AML-193 (cell line): ENCODE measurements around the gene CACNG3.
"Not testable (repeated sequence)": the region's sequence is repeated elsewhere in the genome, so short reads cannot be mapped to it uniquely, and the experiment has no call there.

Source experiments
- DNase-seq, 2 experiments: peaks; one replicate each; lab custom pipeline; 2025; lab: John Stamatoyannopoulos, UW

Gene CACNG3

GRCh38 chr16:24279982-24280515 lies 23.9 kb downstream of the CACNG3 start:
- no peak for DNase-seq

DNA sequence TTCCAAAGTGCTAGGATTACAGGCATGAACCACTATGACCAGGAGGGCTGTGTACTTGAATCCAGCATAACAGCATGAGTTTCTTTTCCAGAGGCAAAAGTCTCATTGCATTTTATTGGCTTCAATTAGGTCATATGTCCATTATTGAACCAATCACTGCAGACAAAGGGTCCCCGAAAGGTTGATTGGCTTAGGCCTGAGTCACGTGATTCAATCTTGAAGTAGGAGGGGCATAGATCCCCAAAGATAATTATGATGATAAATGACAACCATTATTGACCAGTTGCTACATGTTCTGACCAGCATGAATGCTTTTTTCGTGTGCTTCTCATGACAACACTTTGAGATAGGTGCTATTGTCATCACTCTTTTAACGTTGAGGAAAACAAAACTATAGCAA lies 25.3 kb downstream of the CACNG3 start:
- DNase-seq = no peak

DNA sequence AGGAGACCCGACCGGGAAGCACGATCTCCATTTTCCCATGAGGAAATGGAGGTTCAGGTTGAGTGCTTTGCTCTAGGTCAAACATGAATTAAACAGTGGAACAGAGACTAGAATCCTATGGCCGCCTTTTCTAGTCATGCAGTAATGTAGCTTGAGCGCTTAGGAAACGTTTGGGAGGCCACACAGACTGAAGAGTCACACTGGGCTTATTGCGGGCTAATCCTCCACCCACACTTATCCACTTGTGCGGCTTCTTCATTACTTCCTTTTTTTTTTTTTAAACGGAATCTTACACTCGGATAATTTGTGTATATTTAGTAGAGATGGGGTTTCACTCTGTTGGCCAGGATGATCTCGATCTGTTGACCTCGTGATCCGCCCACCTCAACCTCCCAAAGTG lies 26.0 kb downstream of the CACNG3 start:
- no peak for DNase-seq

DNA sequence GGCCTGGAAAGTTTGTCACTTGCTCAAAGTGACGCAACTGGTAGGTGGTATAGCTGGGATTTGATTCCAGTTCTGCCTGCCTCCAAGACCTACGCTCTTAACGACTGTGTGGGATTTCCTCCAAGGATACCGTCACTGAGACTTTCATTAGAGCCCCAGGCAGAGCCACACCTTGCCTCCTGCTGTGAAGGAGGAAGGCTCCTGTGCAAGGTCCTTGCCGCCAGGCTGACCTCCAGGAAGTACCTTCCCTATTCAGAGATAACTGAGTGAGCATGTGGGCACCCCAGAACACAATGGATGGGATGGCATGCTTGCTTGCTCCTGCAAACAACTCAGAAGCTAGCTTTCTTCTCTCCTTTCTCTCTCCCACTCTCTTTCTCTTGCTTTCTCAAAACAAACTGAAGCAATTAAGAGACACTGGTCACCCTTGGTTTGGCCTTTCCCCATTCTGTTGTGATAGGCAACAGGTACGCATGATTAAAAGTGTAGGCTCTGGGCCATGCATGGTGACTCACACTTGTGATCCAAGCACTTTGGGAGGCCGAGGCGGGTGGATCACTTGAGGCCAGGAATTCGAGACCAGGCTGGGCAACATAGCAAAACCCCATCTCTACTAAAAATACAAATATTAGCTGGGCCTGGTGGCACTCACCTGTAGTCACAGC lies 30.7 kb downstream of the CACNG3 start:
- DNase-seq = no peak

DNA sequence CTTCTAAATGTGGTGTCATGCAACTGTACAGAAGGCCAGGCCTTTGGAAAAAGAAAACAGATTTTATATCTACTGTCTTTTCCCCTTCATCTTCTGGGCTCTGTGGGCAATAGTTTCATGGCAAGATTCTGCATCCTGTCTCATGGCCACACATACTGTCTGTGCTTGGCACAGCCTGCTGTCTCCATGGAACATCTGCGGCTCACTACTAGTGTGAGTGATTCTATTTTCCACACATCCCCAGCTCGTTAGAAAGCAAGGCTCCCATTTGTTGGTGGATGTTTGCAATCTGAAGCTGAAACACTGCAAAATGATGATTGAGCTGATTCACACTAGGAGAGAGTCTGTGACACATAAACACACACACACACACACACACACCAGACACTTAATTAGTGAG lies 32.4 kb downstream of the CACNG3 start:
- no peak for DNase-seq

GRCh38 chr16:24289166-24289700 lies 33.1 kb downstream of the CACNG3 start:
- no peak for DNase-seq

DNA sequence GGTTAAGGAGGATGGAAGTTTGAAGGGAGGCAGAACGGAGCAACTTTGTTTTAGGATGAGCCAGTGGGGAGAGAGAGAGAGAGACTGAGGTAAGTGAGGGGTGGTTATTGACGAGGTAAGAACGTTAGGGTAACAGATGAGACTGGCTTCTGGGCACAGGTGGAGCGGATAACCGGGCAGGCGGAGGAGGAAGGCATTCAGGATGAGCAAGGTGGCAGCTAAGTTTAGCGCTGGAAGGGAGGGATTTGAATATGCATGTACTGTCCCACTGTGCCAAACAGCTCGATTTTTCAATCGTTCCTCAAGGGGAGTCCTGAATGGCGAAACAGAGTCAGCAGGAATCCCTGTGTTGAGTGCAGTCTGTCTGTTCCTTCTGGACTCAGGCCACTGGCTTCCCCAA lies 35.8 kb downstream of the CACNG3 start:
- DNase-seq = no peak

DNA sequence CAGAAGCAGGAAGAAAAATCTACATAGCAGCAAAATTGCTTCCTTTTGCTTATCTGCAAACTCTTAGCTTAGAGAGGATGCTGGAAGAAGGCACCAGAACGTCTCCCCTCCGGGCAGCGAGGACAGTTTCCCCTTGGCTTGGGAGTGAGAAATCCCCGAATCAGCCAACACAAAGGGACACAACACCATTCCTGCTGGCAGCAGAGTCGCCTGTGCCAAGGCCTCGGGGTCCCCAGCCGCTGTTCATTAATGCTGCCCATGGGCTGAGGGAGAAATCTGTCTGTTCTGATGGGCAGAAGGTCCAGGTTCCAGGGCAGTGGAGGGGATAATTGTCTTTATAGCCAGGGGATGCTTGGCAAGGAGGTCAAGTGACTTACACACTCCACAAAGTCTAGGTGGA lies 38.0 kb downstream of the CACNG3 start:
- no peak for DNase-seq

- DNase-seq = no peak
These were observed 41.2 kb downstream of the CACNG3 start for GRCh38 chr16:24297375-24297774.

DNA sequence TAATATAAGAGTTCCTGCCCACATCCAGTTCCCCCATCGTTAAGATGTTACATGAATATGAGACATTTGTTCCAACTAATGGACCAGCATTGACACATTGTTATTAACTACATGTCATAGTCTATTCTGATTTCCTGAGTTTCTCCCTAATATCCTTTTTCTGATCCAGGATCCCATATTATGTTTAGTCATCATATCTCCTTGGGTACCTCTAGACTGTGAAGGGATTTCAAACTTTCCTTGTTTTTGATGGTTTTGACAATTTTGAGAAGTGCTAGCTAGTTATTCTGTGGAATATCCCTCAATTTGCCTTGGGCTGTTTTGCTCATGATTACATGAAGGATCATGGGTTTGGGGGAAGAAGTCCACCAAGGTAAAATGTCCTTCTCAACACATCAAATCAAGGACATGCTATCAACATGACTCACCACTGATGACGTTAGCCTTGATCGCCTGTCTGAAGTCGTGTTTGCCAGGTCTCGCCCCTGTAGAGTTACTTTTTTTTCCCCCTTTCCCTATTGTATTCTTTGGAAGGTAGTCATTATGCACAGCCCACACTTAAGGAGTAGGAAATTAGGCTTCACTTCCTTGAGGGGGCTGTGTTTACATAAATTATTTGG lies 42.5 kb downstream of the CACNG3 start:
- no peak for DNase-seq

DNA sequence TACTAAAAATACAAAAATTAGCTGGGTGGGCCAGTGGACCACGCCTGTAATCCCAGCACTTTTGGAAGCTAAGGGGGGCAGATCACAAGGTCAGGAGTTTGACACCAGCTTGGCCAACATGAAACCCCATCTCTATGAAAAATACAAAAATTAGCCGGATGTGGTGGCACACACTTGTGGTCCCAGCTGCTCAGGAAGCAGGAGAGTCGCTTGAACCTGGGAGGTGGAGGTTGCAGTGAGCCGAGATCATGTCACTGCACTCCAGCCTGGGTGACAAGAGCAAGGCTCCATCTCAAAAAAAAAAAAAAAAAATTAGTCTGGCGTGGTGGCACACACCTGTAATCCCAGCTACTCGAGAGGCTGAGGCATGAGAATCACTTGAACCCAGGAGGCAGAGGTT lies 44.6 kb downstream of the CACNG3 start:
- not testable (repeated sequence) for DNase-seq

GRCh38 chr16:24302636-24303035 lies 46.5 kb downstream of the CACNG3 start:
- DNase-seq = no peak

DNA sequence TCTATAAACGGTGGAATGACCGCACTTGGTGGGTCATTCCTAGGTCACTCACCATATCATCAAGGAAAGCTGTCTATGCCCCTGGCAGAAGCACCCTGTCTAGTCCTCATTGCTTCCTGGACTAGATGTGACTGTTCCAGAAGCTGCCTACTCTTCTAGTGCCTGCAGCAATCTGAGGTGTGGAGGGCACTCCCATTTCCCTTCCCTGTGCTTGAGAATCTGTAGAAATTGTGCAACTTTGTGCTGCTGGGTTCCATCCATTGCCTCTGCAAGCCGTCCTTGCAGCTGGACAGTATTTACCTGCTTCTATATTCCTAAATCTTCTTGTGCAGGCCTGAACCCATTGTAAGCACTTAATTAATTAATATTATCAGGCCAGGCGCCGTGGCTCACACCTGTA lies 52.1 kb downstream of the CACNG3 start:
- no peak for DNase-seq

GRCh38 chr16:24309258-24310142 lies 53.4 kb downstream of the CACNG3 start:
- DNase-seq = no peak

- DNase-seq = no peak
These were observed 59.2 kb downstream of the CACNG3 start for GRCh38 chr16:24315343-24315742.

DNA sequence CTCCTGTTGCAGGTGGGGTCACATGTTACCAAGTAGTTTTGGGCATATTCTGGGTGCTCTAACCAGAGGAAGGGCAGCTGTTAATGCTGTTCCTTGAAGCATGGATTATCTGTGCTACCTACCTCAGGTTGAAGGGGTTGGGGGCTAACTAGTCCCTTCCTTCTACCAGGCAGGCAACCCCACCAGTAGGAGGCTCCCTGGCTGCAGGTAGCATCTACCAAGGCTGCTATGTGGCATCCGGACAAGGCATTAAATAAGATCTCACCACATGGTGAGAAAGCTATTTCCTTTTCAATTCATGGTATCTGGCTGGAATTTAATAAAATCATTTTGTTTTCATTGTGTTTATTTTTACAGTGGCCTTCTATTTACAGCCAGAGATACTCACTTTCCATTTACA lies 62.5 kb downstream of the CACNG3 start:
- DNase-seq = no peak

DNA sequence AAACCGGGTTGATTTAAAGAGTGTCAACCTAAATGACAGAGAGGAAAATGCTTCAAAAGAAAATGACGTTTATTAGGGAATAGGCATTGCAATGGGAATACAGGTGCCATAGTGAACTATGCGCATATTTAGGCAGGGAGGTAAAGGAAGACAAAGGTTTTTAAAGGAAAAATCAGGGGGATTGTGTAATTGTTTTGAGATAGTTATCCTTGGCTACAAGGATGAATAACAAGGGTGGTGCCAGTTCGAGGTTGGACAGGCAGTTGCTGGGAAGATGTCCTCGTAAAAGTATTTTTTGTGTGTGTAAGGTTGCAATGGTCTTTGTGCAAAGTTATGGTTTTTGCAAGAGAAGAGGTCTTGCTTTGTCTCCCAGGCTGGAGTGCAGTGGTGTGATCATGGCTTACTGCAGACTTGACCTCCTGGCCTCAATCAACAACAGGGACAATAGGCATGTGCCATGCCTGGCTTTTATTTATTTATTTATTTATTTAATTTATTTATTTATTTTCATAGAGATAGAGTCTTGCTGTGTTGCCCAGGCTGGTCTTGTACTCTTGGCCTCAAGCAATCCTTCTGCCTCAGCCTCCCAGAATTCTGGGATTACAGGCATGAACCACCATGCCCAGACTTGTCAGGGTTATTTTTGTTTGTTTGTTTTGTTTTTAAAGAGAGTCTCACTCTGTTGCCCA lies 63.1 kb downstream of the CACNG3 start:
- DNase-seq = no peak

DNA sequence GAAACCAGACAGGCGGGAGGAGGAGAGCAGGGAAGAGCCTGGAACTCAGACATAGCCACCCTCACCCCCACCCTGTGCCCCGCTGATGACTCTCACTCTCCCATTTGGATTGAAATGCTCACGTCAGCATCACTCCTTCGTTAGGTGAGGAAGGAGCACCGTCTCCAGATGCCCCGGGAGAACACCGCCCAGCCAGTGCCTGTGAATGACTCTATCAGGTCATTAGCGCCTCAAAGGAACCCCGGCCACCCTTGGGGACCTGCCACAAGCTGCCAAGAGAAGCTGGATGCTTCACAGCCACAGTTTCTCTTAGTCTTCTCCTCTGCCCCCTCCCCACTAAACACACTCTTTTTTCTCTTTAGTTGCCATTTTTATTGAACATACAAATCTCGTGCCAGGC lies 66.0 kb downstream of the CACNG3 start:
- DNase-seq = no peak

GRCh38 chr16:24324421-24324820 lies 68.3 kb downstream of the CACNG3 start:
- DNase-seq = no peak

- DNase-seq = no peak
These were observed 72.8 kb downstream of the CACNG3 start for GRCh38 chr16:24328835-24329452.

- no peak for DNase-seq
These were observed 76.0 kb downstream of the CACNG3 start for GRCh38 chr16:24332178-24332577.
